ENCODE results near the gene AGBL1.

Gene AGBL1

GRCh38 chr15:86743283-86743903 lies 663.7 kb downstream of the AGBL1 start:
- Histone ChIP-seq H3K36me3 (ENCODE audit: insufficient read depth) (no peaks in the 10 kb centered on the region), H4K20me1 (ENCODE audit: insufficient read depth) (no peaks in the 10 kb centered on the region), H3K4me2 (no peak overlapping the region), H3K4me1 (ENCODE audit: low read depth, poor library complexity, severe bottlenecking) (no peaks in the 10 kb centered on the region), H3K27ac (no peak overlapping the region), H3K27me3 (ENCODE audit: insufficient read depth, low read depth) (no peaks in the 10 kb centered on the region), H2AFZ (ENCODE audit: low read depth) (no peak overlapping the region), H3K9ac (no peak overlapping the region), H3K79me2 (ENCODE audit: insufficient read depth, low read depth) (no peaks in the 10 kb centered on the region), H3K4me3 (IDR thresholded peaks at IDR 0.05; ENCODE audit: insufficient read depth, low read depth, low read length) (no peak overlapping the region)
- peak; percentile 43 for TF ChIP-seq CTCF (conservative IDR thresholded peaks at IDR 0.05; ENCODE audit: low read depth, low read length)

GRCh38 chr15:86744198-86744780 lies 664.6 kb downstream of the AGBL1 start:
- Histone ChIP-seq H3K4me1 (ENCODE audit: low read depth, poor library complexity, severe bottlenecking) (no peaks in the 10 kb centered on the region), H3K79me2 (ENCODE audit: insufficient read depth, low read depth) (no peaks in the 10 kb centered on the region), H3K27me3 (ENCODE audit: insufficient read depth, low read depth) (no peaks in the 10 kb centered on the region), H4K20me1 (ENCODE audit: insufficient read depth) (no peaks in the 10 kb centered on the region), H3K4me3 (IDR thresholded peaks at IDR 0.05; ENCODE audit: insufficient read depth, low read depth, low read length) (no peak overlapping the region), H3K36me3 (ENCODE audit: insufficient read depth) (no peaks in the 10 kb centered on the region), H3K27ac (no peak overlapping the region), H3K9ac (no peak overlapping the region), H3K4me2 (no peak overlapping the region), H2AFZ (ENCODE audit: low read depth) (no peak overlapping the region)
- no peak for TF ChIP-seq CTCF (conservative IDR thresholded peaks at IDR 0.05; ENCODE audit: low read depth, low read length)

- no peak overlapping the region for H3K27ac ChIP-seq
- no peaks in the 10 kb centered on the region for H3K79me2 ChIP-seq (ENCODE audit: insufficient read depth, low read depth)
- H3K4me2 ChIP-seq, result no peak overlapping the region
These were observed 671.4 kb downstream of the AGBL1 start for GRCh38 chr15:86751116-86751515.

GRCh38 chr15:86754846-86755245 lies 675.2 kb downstream of the AGBL1 start:
- H3K9ac ChIP-seq, result no peak overlapping the region
- no peak overlapping the region for H3K4me2 ChIP-seq
- no peak overlapping the region for H2AFZ ChIP-seq (ENCODE audit: low read depth)
- H4K20me1 ChIP-seq (ENCODE audit: insufficient read depth), result no peaks in the 10 kb centered on the region
- H3K4me3 ChIP-seq (IDR thresholded peaks at IDR 0.05; ENCODE audit: insufficient read depth, low read depth, low read length), result no peak overlapping the region
- H3K36me3 ChIP-seq (ENCODE audit: insufficient read depth), result no peaks in the 10 kb centered on the region
- H3K27ac ChIP-seq, result no peak overlapping the region
- no peak for TF ChIP-seq CTCF (conservative IDR thresholded peaks at IDR 0.05; ENCODE audit: low read depth, low read length)
- no peaks in the 10 kb centered on the region for H3K4me1 ChIP-seq (ENCODE audit: low read depth, poor library complexity, severe bottlenecking)
- no peaks in the 10 kb centered on the region for H3K79me2 ChIP-seq (ENCODE audit: insufficient read depth, low read depth)
- H3K27me3 ChIP-seq (ENCODE audit: insufficient read depth, low read depth), result no peaks in the 10 kb centered on the region

More at GRCh38 chr15:86751116-86751515, 671.4 kb downstream of the AGBL1 start:
- Histone ChIP-seq H3K9ac (no peak overlapping the region), H3K4me1 (ENCODE audit: low read depth, poor library complexity, severe bottlenecking) (no peaks in the 10 kb centered on the region), H2AFZ (ENCODE audit: low read depth) (no peak overlapping the region), H4K20me1 (ENCODE audit: insufficient read depth) (no peaks in the 10 kb centered on the region), H3K27me3 (ENCODE audit: insufficient read depth, low read depth) (no peaks in the 10 kb centered on the region), H3K36me3 (ENCODE audit: insufficient read depth) (no peaks in the 10 kb centered on the region), H3K4me3 (IDR thresholded peaks at IDR 0.05; ENCODE audit: insufficient read depth, low read depth, low read length) (no peak overlapping the region)
- TF ChIP-seq CTCF (conservative IDR thresholded peaks at IDR 0.05; ENCODE audit: low read depth, low read length), result no peak
